Measurements from ENCODE around the gene CARF. TPM values are rescaled to one million over a fixed set of nuclear protein-coding genes. Genes with fewer than 3 reads are reported as not detected.
A peak's percentile ranks its signal among the peaks of the same experiment; 100 is the strongest.

The CARF gene
- total and polyA plus RNA-seq, 2 of the 13 experiments (the other 11 are each of a cell fraction or from before 2014, with no cell fraction given): 3.0 to 5.4 TPM

- under 1% methylated on average over 52 of the region's 59 CpGs for WGBS (ENCODE audit: low lambda C conversion rate)
- no TSS peak for BruUV-seq (replicated peaks)
- ATAC-seq: peak; percentile 90
- peak within 1 kb of the TSS; percentile 88 for H3K4me2 ChIP-seq (ENCODE audit: low read depth, low read length)
- peak; percentile 97 for DNase-seq (ENCODE audit: low spot score)
- intact Hi-C loops (cut with micrococcal nuclease; ENCODE audit: unreplicated experiment) (loop anchor here (1.0 to 10.0 kb wide), 4 partner anchors 48 to 380 kb away; partner anchors contain the start of genes FAM117B and WDR12), in situ Hi-C loops (cut with HindIII; ENCODE audit: extremely low pct_ligation_motif_present, low pct_unique_long_range_greater_than_20kb) (no loop called here)
- peaks cover 49% of the 10 kb centered on the region for H3K4me1 ChIP-seq (ENCODE audit: insufficient read depth, low read length)
- peak; percentile 48 for FAIRE-seq
- peaks cover 0 to 14% of the 10 kb centered on the region in 2 experiments; a peak in 4 of 5 replicates for H3K27me3 ChIP-seq (ENCODE audit: control insufficient read depth in 1 of 2, insufficient read depth in 2 of 2, low read length in 2 of 2)
- H3K9me3 ChIP-seq (ENCODE audit: low read length): no peaks in the 10 kb centered on the region
- peak within 1 kb of the TSS; percentile 84 for H3K27ac ChIP-seq (ENCODE audit: extremely low read length, insufficient read depth, low read length)
- H3K79me2 ChIP-seq (ENCODE audit: insufficient read depth, low read length): peaks cover 40% of the 10 kb centered on the region
- peak within 1 kb of the TSS; percentile 85 for H3K9ac ChIP-seq (ENCODE audit: insufficient read depth, low read depth, low read length)
- peak within 1 kb of the TSS; percentile 63 to 93 (median 90) for H3K4me3 ChIP-seq (replicated peaks in 1 of 3; ENCODE audit: insufficient read depth in 1 of 3, low read depth in 2 of 3, low read length in 3 of 3)
- ChIA-PET CTCF (ENCODE audit: low intra/inter-chr PET ratio, low total read pairs) (no interaction called here), POLR2A (interaction anchor here (0.9 to 1.9 kb wide), 8 partner anchors 11 to 379 kb away, joined by 3 to 12 read pairs (median 4); partner anchors contain the start of genes CARF, CYP20A1 and WDR12)
- no peaks in the 10 kb centered on the region; a peak in 1 of 5 replicates for H3K36me3 ChIP-seq (replicated peaks in 1 of 2; ENCODE audit: control insufficient read depth in 1 of 2, insufficient read depth in 2 of 2, low read length in 2 of 2)
- H2AFZ ChIP-seq (ENCODE audit: low read length): peak within 1 kb of the TSS; percentile 91
- no peaks in the 10 kb centered on the region for H4K20me1 ChIP-seq (ENCODE audit: insufficient read depth, low read length)
- no peak for TF ChIP-seq TCF7 (IDR thresholded peaks at IDR 0.05; ENCODE audit: low read depth)
- TF ChIP-seq ZNF251 (CRISPR knock-in tag; IDR thresholded peaks at IDR 0.05): no peak
- TF ChIP-seq MAFK (conservative IDR thresholded peaks at IDR 0.05 in 1 of 2, IDR thresholded peaks at IDR 0.05 in 1 of 2; ENCODE audit: low read length in 2 of 2): peak; percentile 87 to 96
- TF ChIP-seq ZNF768 (CRISPR knock-in tag; IDR thresholded peaks at IDR 0.05): peak; percentile 64; the same call in 1 of the 2 replicates
- TF ChIP-seq ZNF414 (CRISPR knock-in tag; IDR thresholded peaks at IDR 0.05): no peak; the same call in 1 of the 2 replicates
- TF ChIP-seq ZNF34 (CRISPR knock-in tag; IDR thresholded peaks at IDR 0.05; ENCODE audit: borderline replicate concordance): no peak
- TF ChIP-seq NR1H2 (CRISPR knock-in tag; IDR thresholded peaks at IDR 0.05; ENCODE audit: borderline replicate concordance, low read depth): 0 out of 2 replicates have a peak, but pooled peaks have one; percentile 7
- no peak for TF ChIP-seq HOXD1 (CRISPR knock-in tag; IDR thresholded peaks at IDR 0.05)
- TF ChIP-seq ZSCAN30 (CRISPR knock-in tag; IDR thresholded peaks at IDR 0.05): no peak
- TF ChIP-seq KMT2B (CRISPR knock-in tag; IDR thresholded peaks at IDR 0.05): peak; percentile 94; the same call in 1 of the 2 replicates
- TF ChIP-seq ZNF530 (CRISPR knock-in tag; IDR thresholded peaks at IDR 0.05; ENCODE audit: low read depth): no peak
- TF ChIP-seq SMAD9 (CRISPR knock-in tag; IDR thresholded peaks at IDR 0.05): no peak
- 0 out of 2 replicates have a peak, but pooled peaks have one; percentile 13 for TF ChIP-seq SNAPC2 (CRISPR knock-in tag; IDR thresholded peaks at IDR 0.05)
- TF ChIP-seq ZNF572 (CRISPR knock-in tag; IDR thresholded peaks at IDR 0.05): peak; percentile 17; the same call in 1 of the 2 replicates
- TF ChIP-seq ZNF672 (CRISPR knock-in tag; IDR thresholded peaks at IDR 0.05): no peak
- peak; percentile 83 for TF ChIP-seq GATAD2A (CRISPR knock-in tag; IDR thresholded peaks at IDR 0.05)
- TF ChIP-seq POLR2AphosphoS5 (IDR thresholded peaks at IDR 0.05; ENCODE audit: low read depth, low read length): peak; percentile 92
- no peak for TF ChIP-seq MBD4 (IDR thresholded peaks at IDR 0.05; ENCODE audit: borderline replicate concordance, low read length)
- TF ChIP-seq GATAD1 (CRISPR knock-in tag; IDR thresholded peaks at IDR 0.05): peak; percentile 86
- no peak for TF ChIP-seq KAT2B (IDR thresholded peaks at IDR 0.05; ENCODE audit: borderline replicate concordance, low read depth, low read length)
- no peak for TF ChIP-seq FOXK2 (IDR thresholded peaks at IDR 0.05)
- no peak for TF ChIP-seq TBP (CRISPR knock-in tag; IDR thresholded peaks at IDR 0.05)
- TF ChIP-seq ZNF362 (CRISPR knock-in tag; IDR thresholded peaks at IDR 0.05; ENCODE audit: borderline replicate concordance): no peak
- TF ChIP-seq ISX (CRISPR knock-in tag; conservative IDR thresholded peaks at IDR 0.05): no peak
- TF ChIP-seq ZNF343 (CRISPR knock-in tag; IDR thresholded peaks at IDR 0.05): no peak
- TF ChIP-seq NR2F1 (CRISPR knock-in tag; IDR thresholded peaks at IDR 0.05): 0 out of 4 replicates have a peak, but pooled peaks of 1 of the 2 experiments have one; percentile 22
These were observed 102.6 kb downstream of the CARF start, which contains the start of gene NBEAL1 for GRCh38 chr2:203014456-203015199. Gene NBEAL1, plus strand, starts transcription at chr2:203014875. Its CDS starts 1,510 bp downstream, at chr2:203016385.

Data from HepG2 (cell line).